ENCODE measurements around the gene TTLL9.

Gene TTLL9

DNA sequence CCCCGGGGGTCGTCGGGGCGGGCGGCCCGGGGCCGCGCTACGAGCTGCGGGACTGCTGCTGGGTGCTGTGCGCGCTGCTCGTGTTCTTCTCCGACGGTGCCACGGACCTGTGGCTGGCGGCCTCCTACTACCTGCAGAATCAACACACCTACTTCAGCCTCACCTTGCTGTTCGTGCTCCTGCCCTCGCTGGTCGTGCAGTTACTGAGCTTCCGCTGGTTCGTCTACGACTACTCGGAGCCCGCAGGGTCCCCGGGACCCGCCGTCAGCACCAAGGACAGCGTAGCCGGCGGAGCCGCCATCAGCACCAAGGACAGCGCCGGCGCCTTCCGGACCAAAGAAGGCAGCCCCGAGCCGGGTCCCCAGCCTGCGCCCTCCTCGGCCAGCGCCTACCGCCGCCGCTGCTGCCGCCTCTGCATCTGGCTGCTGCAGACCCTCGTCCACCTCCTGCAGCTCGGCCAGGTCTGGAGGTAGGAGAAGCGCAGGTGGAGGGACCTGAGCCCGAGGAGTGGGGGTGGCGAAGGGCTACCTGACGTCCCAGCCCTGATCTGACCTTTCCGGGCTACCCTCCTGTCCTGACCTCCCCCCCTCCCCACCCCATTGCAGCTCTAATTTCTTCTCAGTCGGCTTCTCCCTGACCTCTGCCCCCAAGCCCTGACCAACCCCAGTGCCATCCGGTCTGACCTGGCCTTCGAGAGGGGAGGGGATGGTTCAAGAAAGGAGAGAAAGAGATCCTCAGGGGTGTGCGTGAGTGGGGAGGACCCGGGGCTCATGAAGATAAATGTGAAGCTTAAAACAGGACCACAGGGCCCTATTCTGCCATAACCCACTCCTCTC lies 98.1 kb downstream of the TTLL9 start:
- DNase-seq (ENCODE audit: low read depth), result peak; percentile 72
- TF ChIP-seq, protein P1, sequence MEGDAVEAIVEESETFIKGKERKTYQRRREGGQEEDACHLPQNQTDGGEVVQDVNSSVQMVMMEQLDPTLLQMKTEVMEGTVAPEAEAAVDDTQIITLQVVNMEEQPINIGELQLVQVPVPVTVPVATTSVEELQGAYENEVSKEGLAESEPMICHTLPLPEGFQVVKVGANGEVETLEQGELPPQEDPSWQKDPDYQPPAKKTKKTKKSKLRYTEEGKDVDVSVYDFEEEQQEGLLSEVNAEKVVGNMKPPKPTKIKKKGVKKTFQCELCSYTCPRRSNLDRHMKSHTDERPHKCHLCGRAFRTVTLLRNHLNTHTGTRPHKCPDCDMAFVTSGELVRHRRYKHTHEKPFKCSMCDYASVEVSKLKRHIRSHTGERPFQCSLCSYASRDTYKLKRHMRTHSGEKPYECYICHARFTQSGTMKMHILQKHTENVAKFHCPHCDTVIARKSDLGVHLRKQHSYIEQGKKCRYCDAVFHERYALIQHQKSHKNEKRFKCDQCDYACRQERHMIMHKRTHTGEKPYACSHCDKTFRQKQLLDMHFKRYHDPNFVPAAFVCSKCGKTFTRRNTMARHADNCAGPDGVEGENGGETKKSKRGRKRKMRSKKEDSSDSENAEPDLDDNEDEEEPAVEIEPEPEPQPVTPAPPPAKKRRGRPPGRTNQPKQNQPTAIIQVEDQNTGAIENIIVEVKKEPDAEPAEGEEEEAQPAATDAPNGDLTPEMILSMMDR (IDR thresholded peaks at IDR 0.05; ENCODE audit: insufficient read depth, low read depth, low read length, missing control alignments), result no peak
- H3K4me3 ChIP-seq (ENCODE audit: low read length), result no peak overlapping the region

- DNase-seq (ENCODE audit: low read depth), result no peak
- H3K4me3 ChIP-seq (ENCODE audit: low read length), result no peak overlapping the region
- TF ChIP-seq, protein P1 (IDR thresholded peaks at IDR 0.05; ENCODE audit: insufficient read depth, low read depth, low read length, missing control alignments), result no peak
Measured at GRCh38 chr20:31969991-31970390, 99.6 kb downstream of the TTLL9 start.

DNA sequence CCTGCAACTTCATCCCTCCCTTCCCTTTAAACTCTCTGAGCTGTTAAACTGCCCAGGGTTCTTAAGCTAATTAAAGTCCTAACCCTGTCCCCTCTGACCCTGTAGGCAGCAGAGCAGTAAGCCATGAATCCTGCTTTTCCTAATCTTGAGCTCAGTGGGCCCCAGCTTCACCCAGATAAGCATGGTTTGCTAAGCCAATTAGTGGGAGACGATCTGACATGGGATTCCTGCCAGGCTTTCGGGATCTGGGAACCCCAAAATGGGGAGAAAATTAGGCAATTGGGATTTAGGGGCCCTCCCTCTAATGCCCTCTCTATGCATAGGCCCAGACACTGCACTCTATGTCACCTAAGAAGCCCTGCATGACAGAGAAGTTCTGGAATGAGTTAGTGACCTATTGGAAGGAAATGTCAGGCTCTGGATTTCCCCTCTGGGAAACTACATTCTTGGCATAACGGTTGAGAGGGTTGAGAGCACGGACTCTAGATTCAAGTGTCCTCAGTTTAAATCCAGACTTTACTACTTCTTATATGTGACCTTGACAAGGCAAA lies 102.1 kb downstream of the TTLL9 start:
- TF ChIP-seq, protein P1 (IDR thresholded peaks at IDR 0.05; ENCODE audit: insufficient read depth, low read depth, low read length, missing control alignments), result no peak
- no peak overlapping the region for H3K4me3 ChIP-seq (ENCODE audit: low read length)
- no peak for DNase-seq (ENCODE audit: low read depth)

- H3K4me3 ChIP-seq (ENCODE audit: low read length), result no peak overlapping the region
- TF ChIP-seq, protein P1 (IDR thresholded peaks at IDR 0.05; ENCODE audit: insufficient read depth, low read depth, low read length, missing control alignments), result no peak
Measured at GRCh38 chr20:31974296-31974695, 103.9 kb downstream of the TTLL9 start.

GRCh38 chr20:31974951-31975487 lies 104.6 kb downstream of the TTLL9 start:
- no peak for DNase-seq (ENCODE audit: low read depth)
- no peak overlapping the region for H3K4me3 ChIP-seq (ENCODE audit: low read length)
- TF ChIP-seq, protein P1 (IDR thresholded peaks at IDR 0.05; ENCODE audit: insufficient read depth, low read depth, low read length, missing control alignments), result no peak

More at GRCh38 chr20:31974296-31974695, 103.9 kb downstream of the TTLL9 start:
- no peak for DNase-seq (ENCODE audit: low read depth)

GRCh38 chr20:31975874-31976273 lies 105.4 kb downstream of the TTLL9 start:
- DNase-seq (ENCODE audit: low read depth), result no peak
- TF ChIP-seq, protein P1 (IDR thresholded peaks at IDR 0.05; ENCODE audit: insufficient read depth, low read depth, low read length, missing control alignments), result no peak
- H3K4me3 ChIP-seq (ENCODE audit: low read length), result no peak overlapping the region
